GM18861 (cell line): ENCODE measurements around the gene DIS3.
"Not testable (repeated sequence)": the region's sequence is repeated elsewhere in the genome, so short reads cannot be mapped to it uniquely, and the experiment has no call there.

Source experiments
- ATAC-seq: cut with Tn5 transposase; IDR thresholded peaks from one replicate; pipeline ENCODE4 v1.9.1; 2021; ENCODE audit not compliant: unreplicated experiment

DIS3 gene

GRCh38 chr13:72754111-72754510 lies 27.6 kb downstream of the DIS3 start:
- no peak for ATAC-seq

- no peak for ATAC-seq
These were observed 30.5 kb downstream of the DIS3 start for GRCh38 chr13:72751220-72751619.

GRCh38 chr13:72745260-72745659 lies 36.4 kb downstream of the DIS3 start:
- ATAC-seq = peak; percentile 58

GRCh38 chr13:72740015-72740414 lies 41.7 kb downstream of the DIS3 start:
- ATAC-seq = no peak

GRCh38 chr13:72737033-72737432 lies 44.7 kb downstream of the DIS3 start:
- ATAC-seq = no peak

- no peak for ATAC-seq
These were observed 53.5 kb downstream of the DIS3 start for GRCh38 chr13:72728290-72728605.

GRCh38 chr13:72727417-72728289 lies 54.0 kb downstream of the DIS3 start, which contains the start of the genes BORA and MZT1:
TSS of gene BORA (plus strand) at chr13:72727923. CDS start at chr13:72728941, 1,018 bp downstream.
TSS of gene MZT1 (minus strand) at chr13:72727629. CDS start at chr13:72727602, 27 bp downstream.
- ATAC-seq = peak; percentile 94

GRCh38 chr13:72726726-72727416 lies 54.8 kb downstream of the DIS3 start:
- peak; percentile 9 for ATAC-seq

- not testable (repeated sequence) for ATAC-seq
These were observed 55.5 kb downstream of the DIS3 start for GRCh38 chr13:72726185-72726584.

GRCh38 chr13:72716776-72717175 lies 64.9 kb downstream of the DIS3 start:
- ATAC-seq = no peak
